Measurements from ENCODE around the gene RTN1.

The RTN1 gene, protein sequence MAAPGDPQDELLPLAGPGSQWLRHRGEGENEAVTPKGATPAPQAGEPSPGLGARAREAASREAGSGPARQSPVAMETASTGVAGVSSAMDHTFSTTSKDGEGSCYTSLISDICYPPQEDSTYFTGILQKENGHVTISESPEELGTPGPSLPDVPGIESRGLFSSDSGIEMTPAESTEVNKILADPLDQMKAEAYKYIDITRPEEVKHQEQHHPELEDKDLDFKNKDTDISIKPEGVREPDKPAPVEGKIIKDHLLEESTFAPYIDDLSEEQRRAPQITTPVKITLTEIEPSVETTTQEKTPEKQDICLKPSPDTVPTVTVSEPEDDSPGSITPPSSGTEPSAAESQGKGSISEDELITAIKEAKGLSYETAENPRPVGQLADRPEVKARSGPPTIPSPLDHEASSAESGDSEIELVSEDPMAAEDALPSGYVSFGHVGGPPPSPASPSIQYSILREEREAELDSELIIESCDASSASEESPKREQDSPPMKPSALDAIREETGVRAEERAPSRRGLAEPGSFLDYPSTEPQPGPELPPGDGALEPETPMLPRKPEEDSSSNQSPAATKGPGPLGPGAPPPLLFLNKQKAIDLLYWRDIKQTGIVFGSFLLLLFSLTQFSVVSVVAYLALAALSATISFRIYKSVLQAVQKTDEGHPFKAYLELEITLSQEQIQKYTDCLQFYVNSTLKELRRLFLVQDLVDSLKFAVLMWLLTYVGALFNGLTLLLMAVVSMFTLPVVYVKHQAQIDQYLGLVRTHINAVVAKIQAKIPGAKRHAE

DNA sequence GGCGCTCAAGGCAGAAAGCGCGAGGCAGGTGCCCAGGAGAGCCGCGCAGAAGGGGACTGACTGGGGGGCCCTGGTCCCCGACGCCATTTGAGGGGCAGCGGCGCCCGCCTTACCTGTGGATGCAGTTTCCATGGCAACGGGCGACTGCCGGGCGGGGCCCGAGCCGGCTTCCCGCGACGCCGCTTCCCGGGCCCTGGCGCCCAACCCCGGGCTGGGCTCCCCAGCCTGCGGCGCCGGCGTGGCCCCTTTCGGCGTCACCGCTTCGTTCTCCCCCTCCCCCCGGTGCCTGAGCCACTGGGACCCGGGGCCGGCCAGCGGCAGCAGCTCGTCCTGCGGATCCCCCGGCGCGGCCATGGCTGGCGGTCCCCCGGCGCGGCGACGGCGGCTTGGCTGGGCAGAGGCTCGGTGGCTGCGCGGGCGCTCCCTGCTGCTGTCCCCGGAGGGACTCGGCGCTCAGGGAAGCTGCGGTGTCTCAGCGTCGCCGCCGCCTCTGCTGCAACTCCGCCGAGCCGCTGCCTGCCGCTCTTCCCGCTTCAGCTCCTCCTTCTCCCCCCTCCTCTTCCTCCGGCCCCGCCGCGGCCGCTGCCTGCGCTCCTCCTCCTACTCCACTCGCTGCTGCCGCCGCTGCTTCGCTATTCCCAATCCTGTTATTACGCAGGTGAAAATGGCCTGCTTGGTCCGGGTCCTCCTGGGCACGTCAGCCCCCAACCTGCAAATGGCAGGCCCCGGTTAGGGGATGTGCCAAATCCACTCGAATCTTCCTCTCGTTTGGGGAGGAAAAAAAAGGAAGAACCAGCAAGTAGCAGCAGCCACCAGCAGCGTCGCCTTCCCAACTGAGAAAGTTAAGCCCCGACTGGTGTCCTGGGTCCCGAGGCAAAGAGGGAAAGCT is at the start of gene RTN1:
RTN1 (minus strand) TSS at position 500 of the 889 bp plus-strand sequence; CDS start at position 354, 146 bp downstream.
- peak within 1 kb of the TSS; percentile 49 for H3K4me3 ChIP-seq (ENCODE audit: low read depth, low read length)
- no peak for TF ChIP-seq MYC (IDR thresholded peaks at IDR 0.05; ENCODE audit: low read depth, low read length)
- TF ChIP-seq, protein P1, sequence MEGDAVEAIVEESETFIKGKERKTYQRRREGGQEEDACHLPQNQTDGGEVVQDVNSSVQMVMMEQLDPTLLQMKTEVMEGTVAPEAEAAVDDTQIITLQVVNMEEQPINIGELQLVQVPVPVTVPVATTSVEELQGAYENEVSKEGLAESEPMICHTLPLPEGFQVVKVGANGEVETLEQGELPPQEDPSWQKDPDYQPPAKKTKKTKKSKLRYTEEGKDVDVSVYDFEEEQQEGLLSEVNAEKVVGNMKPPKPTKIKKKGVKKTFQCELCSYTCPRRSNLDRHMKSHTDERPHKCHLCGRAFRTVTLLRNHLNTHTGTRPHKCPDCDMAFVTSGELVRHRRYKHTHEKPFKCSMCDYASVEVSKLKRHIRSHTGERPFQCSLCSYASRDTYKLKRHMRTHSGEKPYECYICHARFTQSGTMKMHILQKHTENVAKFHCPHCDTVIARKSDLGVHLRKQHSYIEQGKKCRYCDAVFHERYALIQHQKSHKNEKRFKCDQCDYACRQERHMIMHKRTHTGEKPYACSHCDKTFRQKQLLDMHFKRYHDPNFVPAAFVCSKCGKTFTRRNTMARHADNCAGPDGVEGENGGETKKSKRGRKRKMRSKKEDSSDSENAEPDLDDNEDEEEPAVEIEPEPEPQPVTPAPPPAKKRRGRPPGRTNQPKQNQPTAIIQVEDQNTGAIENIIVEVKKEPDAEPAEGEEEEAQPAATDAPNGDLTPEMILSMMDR (IDR thresholded peaks at IDR 0.05; ENCODE audit: low read depth, low read length), result no peak
- no peak for TF ChIP-seq POLR2A (IDR thresholded peaks at IDR 0.05; ENCODE audit: extremely low read depth, insufficient read length)
- TF ChIP-seq, protein P2, sequence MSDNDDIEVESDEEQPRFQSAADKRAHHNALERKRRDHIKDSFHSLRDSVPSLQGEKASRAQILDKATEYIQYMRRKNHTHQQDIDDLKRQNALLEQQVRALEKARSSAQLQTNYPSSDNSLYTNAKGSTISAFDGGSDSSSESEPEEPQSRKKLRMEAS (IDR thresholded peaks at IDR 0.05; ENCODE audit: low read depth, low read length), result no peak
- peak; percentile 75 for DNase-seq (ENCODE audit: low read depth)

DNA sequence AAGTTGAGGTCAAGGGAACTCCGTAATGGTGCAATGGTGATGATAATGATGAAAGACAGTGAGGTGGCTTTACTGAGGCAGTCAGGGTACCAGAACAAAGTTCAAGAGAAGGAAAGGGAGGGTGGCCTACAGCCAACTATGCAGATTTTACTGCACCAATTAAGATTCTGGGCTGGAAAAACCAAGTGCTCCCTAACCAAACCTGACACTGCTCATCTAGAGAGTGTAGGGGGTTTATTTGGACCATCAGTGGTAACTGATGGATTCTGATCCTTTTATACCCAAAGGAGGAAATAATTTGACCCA is 49.8 kb upstream of the RTN1 start:
- no peak overlapping the region for H3K4me3 ChIP-seq (ENCODE audit: low read depth, low read length)
- no peak for DNase-seq (ENCODE audit: low read depth)
- TF ChIP-seq, protein P1 (IDR thresholded peaks at IDR 0.05; ENCODE audit: low read depth, low read length), result no peak
- TF ChIP-seq, protein P2 (IDR thresholded peaks at IDR 0.05; ENCODE audit: low read depth, low read length), result no peak
- TF ChIP-seq POLR2A (IDR thresholded peaks at IDR 0.05; ENCODE audit: extremely low read depth, insufficient read length), result no peak
- no peak for TF ChIP-seq MYC (IDR thresholded peaks at IDR 0.05; ENCODE audit: low read depth, low read length)

DNA sequence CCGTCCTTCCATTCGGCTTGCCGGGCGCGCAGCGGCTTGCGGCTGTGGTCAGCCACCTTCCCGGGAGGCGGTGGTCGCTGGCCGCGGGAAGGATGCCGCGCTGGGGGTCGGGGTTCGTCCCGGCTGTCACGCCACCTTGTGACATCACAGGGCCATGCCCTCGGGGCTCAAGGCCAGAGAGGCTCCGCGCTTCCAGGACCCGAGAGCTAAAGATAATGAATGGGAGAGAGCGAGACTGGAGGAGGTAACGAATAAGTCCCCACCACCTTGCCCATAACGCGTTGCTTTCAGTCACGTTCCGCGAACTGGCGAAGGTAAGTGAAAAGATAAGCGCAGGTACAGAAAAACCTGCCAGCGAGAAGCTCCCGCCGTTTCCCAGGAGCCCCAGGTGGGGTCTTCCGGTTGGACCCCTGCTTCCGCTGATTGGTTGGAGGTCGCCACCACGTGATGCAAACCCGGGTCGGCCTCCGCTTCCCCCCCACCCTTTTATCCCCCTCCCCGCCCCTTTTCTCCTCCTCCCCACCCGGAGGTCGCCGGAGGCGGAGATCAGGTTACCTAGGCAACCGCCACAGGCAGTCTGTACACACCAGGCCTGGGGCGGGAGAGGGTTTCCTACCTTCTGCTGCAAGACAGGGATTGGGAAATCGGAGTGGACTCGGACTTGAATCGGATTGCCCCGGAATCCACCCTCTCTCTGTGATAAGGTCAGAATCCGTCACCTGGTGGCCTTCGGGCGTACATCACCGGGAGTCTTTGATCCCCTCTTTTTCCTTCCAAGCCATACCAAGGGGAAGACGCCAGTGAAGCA is 49.2 kb upstream of the RTN1 start, which contains the start of gene LRRC9:
LRRC9 (plus strand) TSS at position 575 of the 808 bp plus-strand sequence.
- H3K4me3 ChIP-seq (ENCODE audit: low read depth, low read length), result no peak within 1 kb of the TSS
- peak; percentile 17 for DNase-seq (ENCODE audit: low read depth)
- TF ChIP-seq, protein P2 (IDR thresholded peaks at IDR 0.05; ENCODE audit: low read depth, low read length), result no peak
- TF ChIP-seq, protein P1 (IDR thresholded peaks at IDR 0.05; ENCODE audit: low read depth, low read length), result no peak
- TF ChIP-seq POLR2A (IDR thresholded peaks at IDR 0.05; ENCODE audit: extremely low read depth, insufficient read length) (no peak), MYC (IDR thresholded peaks at IDR 0.05; ENCODE audit: low read depth, low read length) (no peak)

DNA sequence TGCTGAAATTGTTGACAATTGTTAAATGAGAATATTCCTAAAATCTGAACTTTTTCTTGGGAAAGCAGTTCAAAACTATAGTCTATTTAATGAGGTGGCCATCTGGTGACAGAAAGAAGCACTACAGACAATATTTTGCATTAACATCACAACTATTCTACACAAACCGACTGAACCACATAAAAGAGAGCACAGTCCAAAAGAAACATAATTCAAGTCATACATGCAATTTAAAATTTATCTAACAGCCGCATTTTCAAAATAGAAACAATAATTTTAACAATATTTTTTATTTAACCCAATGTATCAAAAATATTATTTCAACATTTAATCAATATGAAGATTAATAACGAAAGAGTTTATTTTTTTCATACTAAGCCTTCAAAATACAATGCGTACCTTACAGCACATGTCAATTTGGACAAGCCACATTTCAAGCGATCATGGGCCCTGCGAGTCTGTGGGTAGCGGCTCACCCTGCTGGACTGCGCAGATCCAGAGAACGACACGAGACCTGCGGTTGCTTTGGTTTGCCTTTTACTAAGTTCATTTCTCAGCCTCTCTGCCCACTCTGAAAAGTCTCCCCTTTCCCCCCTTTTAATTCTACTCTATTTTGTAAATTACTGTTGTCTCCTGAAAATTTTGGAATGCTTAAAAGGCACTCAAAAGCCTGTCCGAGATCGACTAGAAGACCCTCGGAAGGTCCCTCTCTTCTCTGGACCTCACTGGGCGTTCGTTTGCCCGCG is 48.4 kb upstream of the RTN1 start:
- H3K4me3 ChIP-seq (ENCODE audit: low read depth, low read length), result no peak overlapping the region
- no peak for TF ChIP-seq POLR2A (IDR thresholded peaks at IDR 0.05; ENCODE audit: extremely low read depth, insufficient read length)
- no peak for TF ChIP-seq MYC (IDR thresholded peaks at IDR 0.05; ENCODE audit: low read depth, low read length)
- TF ChIP-seq, protein P2 (IDR thresholded peaks at IDR 0.05; ENCODE audit: low read depth, low read length), result no peak
- TF ChIP-seq, protein P1 (IDR thresholded peaks at IDR 0.05; ENCODE audit: low read depth, low read length), result no peak
- peak; percentile 10 for DNase-seq (ENCODE audit: low read depth)

Data from NB4 (cell line).